Panc1 (cell line): ENCODE measurements around the gene KCNMA1. TPM values are rescaled to one million over a fixed set of nuclear protein-coding genes. Genes with fewer than 3 reads are reported as not detected.

Experiments used
- ATAC-seq: fragments of 200-7000 bp; cut with Tn5 transposase; 2 replicates; pipeline ENCODE4 v1.9.1; 2020; ENCODE audit warnings: mild to moderate bottlenecking, moderate library complexity
- BruUV-seq: library from RNA; stranded (reverse); fragments of 400-500 nt; replicated peaks from 2 replicates; lab custom pipeline; 2021; lab: Mats Ljungman, UMichigan
- CTCF ChIA-PET: fragments of 300-600 bp; sonication (Branson Sonifier 250); formaldehyde crosslinking; loops from one replicate; lab custom pipeline; 2022; ENCODE audit warnings: antibody characterized with exemption; lab: Charles Lee
- POLR2A ChIA-PET: fragments of 300-600 bp; sonication (Branson Sonifier 250); formaldehyde crosslinking; loops from one replicate; lab custom pipeline; 2022; ENCODE audit warnings: antibody characterized with exemption; lab: Charles Lee
- DNase-seq: peaks from one replicate; pipeline ENCODE4 v3.0.0-alpha.2; 2010; ENCODE audit warnings: low read depth, low spot score
- H3K27ac ChIP-seq: 2 replicates; pipeline ENCODE4 v1.5.1; 2011; ENCODE audit warnings: mild to moderate bottlenecking, low read length, inconsistent platforms
- H3K27me3 ChIP-seq: fragments of 200-500 bp; sonication (Bioruptor generic); 2 replicates; pipeline ENCODE4 v1.6.0; 2014; ENCODE audit warnings: low read length, inconsistent platforms; ENCODE audit not compliant: control insufficient read depth, insufficient read depth
- H3K36me3 ChIP-seq: fragments of 200-500 bp; sonication (Bioruptor generic); 2 replicates; pipeline ENCODE4 v1.5.1; 2014; ENCODE audit warnings: inconsistent platforms, mild to moderate bottlenecking, low read length, moderate library complexity; ENCODE audit not compliant: control insufficient read depth, insufficient read depth
- H3K4me1 ChIP-seq: 2 replicates; pipeline ENCODE4 v1.5.1; 2011; ENCODE audit warnings: inconsistent platforms, mild to moderate bottlenecking, low read length, moderate library complexity; ENCODE audit not compliant: control insufficient read depth, insufficient read depth
- H3K4me3 ChIP-seq, 2 experiments: 2 replicates each; pipeline ENCODE4 v1.5.1; 2011 to 2012; ENCODE audit warnings: low read depth in 2 of 2, low read length in 2 of 2, mild to moderate bottlenecking in 2 of 2, inconsistent platforms in 1 of 2, moderate library complexity in 1 of 2
- H3K9me3 ChIP-seq: fragments of 200-500 bp; sonication (Bioruptor generic); 2 replicates; pipeline ENCODE4 v1.5.1; 2014; ENCODE audit warnings: low read depth, mild to moderate bottlenecking, inconsistent platforms, low read length, moderate library complexity; ENCODE audit not compliant: control insufficient read depth, insufficient read depth
- CTCF ChIP-seq: fragments of 450-650 bp; IDR thresholded peaks from 2 replicates; pipeline ENCODE4 v1.5.1; 2017; ENCODE audit warnings: mild to moderate bottlenecking
- POLR2AphosphoS5 ChIP-seq: IDR thresholded peaks from 2 replicates; pipeline ENCODE4 v1.6.1; 2012; ENCODE audit warnings: mild to moderate bottlenecking, low read depth, low read length, moderate library complexity
- REST ChIP-seq, 2 experiments: IDR thresholded peaks; 2 replicates each; pipeline ENCODE4 v1.6.1; 2011 to 2012; ENCODE audit warnings: low read depth in 2 of 2, control low read depth in 1 of 2, low read length in 1 of 2, mild to moderate bottlenecking in 1 of 2, moderate library complexity in 1 of 2; ENCODE audit not compliant: insufficient read depth in 1 of 2
- SIN3A ChIP-seq: IDR thresholded peaks from 2 replicates; pipeline ENCODE4 v1.6.1; 2012; ENCODE audit warnings: low read depth, mild to moderate bottlenecking, low read length, moderate library complexity, borderline replicate concordance; ENCODE audit not compliant: insufficient read depth
- TCF7L2 ChIP-seq: IDR thresholded peaks from 2 replicates; pipeline ENCODE4 v1.6.1; 2011; ENCODE audit warnings: mild to moderate bottlenecking, low read depth, low read length, inconsistent platforms
- in situ Hi-C: cut with HindIII; loops from 2 replicates; pipeline ENCODE4 v1.10.0; 2016; ENCODE audit warnings: low sequenced_read_pairs, low pct_unique_long_range_greater_than_20kb
- intact Hi-C: fragments of 100-400 bp; cut with micrococcal nuclease; formaldehyde crosslinking; loops from one replicate; pipeline ENCODE4 v1.10.0; 2022; ENCODE audit not compliant: unreplicated experiment
- total RNA-seq: library from RNA; stranded (reverse); gene quantifications from one replicate; pipeline ENCODE4 v1.2.1, GENCODE V29; 2021; ENCODE audit not compliant: unreplicated experiment

KCNMA1 gene
- total RNA-seq, 1 experiment from 2014 or later = 91.9 TPM

GRCh38 chr10:76991621-76992020 lies 646.0 kb downstream of the KCNMA1 start:
- no peaks in the 10 kb centered on the region for H3K36me3 ChIP-seq
- H3K27ac ChIP-seq = no peak overlapping the region
- no TSS peak for BruUV-seq
- in situ Hi-C loops (no loop called here), intact Hi-C loops (no loop called here)
- no peaks in the 10 kb centered on the region for H3K9me3 ChIP-seq
- no peak for DNase-seq
- H3K27me3 ChIP-seq = no peaks in the 10 kb centered on the region
- TF ChIP-seq POLR2AphosphoS5 (no peak), TCF7L2 (no peak), SIN3A (no peak), REST (IDR thresholded peaks at IDR 0.05; ENCODE audit: insufficient read depth in 1 of 2, low read depth in 2 of 2, low read length in 1 of 2) (no peak), CTCF (no peak)
- ChIA-PET CTCF (no interaction called here), POLR2A (no interaction called here)
- ATAC-seq = no peak
- no peaks in the 10 kb centered on the region for H3K4me1 ChIP-seq
- H3K4me3 ChIP-seq = no peak overlapping the region

GRCh38 chr10:76990561-76990960 lies 647.0 kb downstream of the KCNMA1 start:
- BruUV-seq = no TSS peak
- Histone ChIP-seq H3K27me3 (no peaks in the 10 kb centered on the region), H3K4me3 (no peak overlapping the region), H3K36me3 (no peaks in the 10 kb centered on the region), H3K27ac (no peak overlapping the region), H3K4me1 (no peaks in the 10 kb centered on the region), H3K9me3 (no peaks in the 10 kb centered on the region)
- no peak for ATAC-seq
- in situ Hi-C loops (no loop called here), intact Hi-C loops (no loop called here)
- POLR2A ChIA-PET = no interaction called here
- TF ChIP-seq CTCF (no peak), REST (IDR thresholded peaks at IDR 0.05; ENCODE audit: insufficient read depth in 1 of 2, low read depth in 2 of 2, low read length in 1 of 2) (no peak), POLR2AphosphoS5 (no peak), TCF7L2 (no peak), SIN3A (no peak)
- CTCF ChIA-PET = no interaction called here
- DNase-seq = no peak
